ENCODE data around the gene ZNF784. TPM values are rescaled to one million over a fixed set of nuclear protein-coding genes. Genes with fewer than 3 reads are reported as not detected.
A peak's percentile ranks its signal among the peaks of the same experiment; 100 is the strongest.

Gene ZNF784
- total and polyA plus RNA-seq, 9 of the 15 experiments (the other 6 are each of a cell fraction or from before 2014, with no cell fraction given), result 0.14 to 6.1 (median 2.1) TPM

DNA sequence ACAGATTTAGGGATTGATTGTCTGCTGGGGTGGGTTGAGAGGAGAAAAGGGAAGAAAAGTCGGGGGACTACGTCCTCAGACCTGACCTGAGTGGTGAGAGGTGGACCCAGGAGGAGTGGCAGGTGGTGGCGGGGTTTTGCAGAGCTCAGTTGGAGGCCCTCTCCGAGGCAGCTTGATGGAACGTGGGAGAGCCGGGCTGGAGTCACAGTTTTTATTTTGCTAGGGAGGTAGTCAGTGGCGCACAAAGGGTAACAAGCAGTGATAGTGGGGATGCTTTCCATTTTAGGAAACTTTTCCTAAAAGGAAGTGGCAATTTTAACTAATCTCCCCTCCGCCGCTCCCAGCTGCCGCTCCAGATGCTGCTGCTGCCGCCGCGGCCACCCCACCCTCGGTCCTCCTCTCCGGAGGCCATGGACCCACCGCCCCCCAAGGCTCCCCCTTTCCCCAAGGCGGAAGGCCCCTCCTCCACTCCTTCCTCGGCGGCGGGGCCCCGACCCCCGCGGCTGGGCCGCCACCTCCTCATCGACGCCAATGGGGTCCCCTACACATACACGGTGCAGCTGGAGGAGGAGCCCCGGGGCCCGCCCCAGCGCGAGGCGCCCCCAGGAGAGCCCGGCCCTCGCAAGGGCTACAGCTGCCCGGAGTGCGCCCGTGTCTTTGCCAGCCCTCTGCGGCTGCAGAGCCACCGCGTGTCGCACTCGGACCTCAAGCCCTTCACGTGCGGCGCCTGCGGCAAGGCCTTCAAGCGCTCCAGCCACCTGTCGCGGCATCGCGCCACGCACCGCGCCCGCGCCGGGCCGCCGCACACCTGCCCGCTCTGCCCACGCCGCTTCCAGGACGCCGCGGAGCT is 18.0 kb upstream of the ZNF784 start:
- Histone ChIP-seq H3K27me3 (ENCODE audit: control insufficient read depth in 2 of 2, insufficient read depth in 2 of 2, low read length in 2 of 2) (no peaks in the 10 kb centered on the region), H3K9me3 (replicated peaks; ENCODE audit: control insufficient read depth, insufficient read depth, low read depth, low read length) (no peaks in the 10 kb centered on the region), H3K4me3 (peak overlapping the region; percentile 94), H3K4me2 (ENCODE audit: insufficient read depth, low read length) (peak overlapping the region; percentile 91), H4K20me1 (replicated peaks; ENCODE audit: control insufficient read depth, insufficient read depth, low read length) (no peaks in the 10 kb centered on the region), H3K9me1 (ENCODE audit: control insufficient read depth, insufficient read depth, low read length) (no peaks in the 10 kb centered on the region), H3K36me3 (ENCODE audit: control insufficient read depth, insufficient read depth, low read length) (peaks cover 36% of the 10 kb centered on the region; the same call in 2 of the 3 replicates), H3K79me2 (ENCODE audit: control insufficient read depth, insufficient read depth, low read length) (peaks cover 80% of the 10 kb centered on the region), H3K27ac (ENCODE audit: extremely low read depth, low read depth, low read length) (peak overlapping the region; percentile 74; the same call in 2 of the 3 replicates), H3K4me1 (replicated peaks in 1 of 2; ENCODE audit: control insufficient read depth in 2 of 2, insufficient read depth in 2 of 2, low read length in 2 of 2) (peaks cover 41 to 65% of the 10 kb centered on the region in 2 experiments), H3K9ac (ENCODE audit: insufficient read depth in 1 of 2, low read depth in 2 of 2, low read length in 2 of 2) (peak overlapping the region; percentile 88 to 98; a peak in 3 of 4 replicates), H2AFZ (ENCODE audit: low read depth, low read length) (no peak overlapping the region)
- in situ Hi-C loops (cut with MboI) (loop anchor here (25.0 kb wide), 2 partner anchors 505 to 670 kb away; partner anchors contain the start of genes TNNT1 and ZSCAN5A), intact Hi-C loops (cut with micrococcal nuclease) (no loop called here)
- ATAC-seq, result no peak
- POLR2A ChIA-PET, result interaction anchor here (0.6 to 2.3 kb wide), 2 partner anchors 12 to 475 kb away, joined by 3 to 8 read pairs; partner anchors contain the start of gene U2AF2
- BruUV-seq (replicated peaks), result TSS peak; percentile 25
- CTCF ChIA-PET (ENCODE audit: low intra/inter-chr PET ratio), result interaction anchor here (0.6 kb wide), 1 partner anchor 682 kb away, joined by 6 read pairs; no protein-coding TSS in a partner anchor
- 17% methylated on average over 30 of the region's 65 CpGs for WGBS (ENCODE audit: insufficient coverage, low coverage, missing lambda C conversion rate)
- FAIRE-seq, result peak; percentile 40
- DNase-seq (ENCODE audit: extremely low read depth in 1 of 4, low spot score in 3 of 4), result peak in 2 of 4 experiments; percentile 28 to 53
- TF ChIP-seq FOXK1 (CRISPR knock-in tag; IDR thresholded peaks at IDR 0.05; ENCODE audit: borderline replicate concordance) (no peak), ZNF778 (CRISPR knock-in tag; IDR thresholded peaks at IDR 0.05) (no peak), ZBTB9 (CRISPR knock-in tag; IDR thresholded peaks at IDR 0.05) (no peak), CCNT2 (IDR thresholded peaks at IDR 0.05; ENCODE audit: borderline replicate concordance, extremely low read depth, insufficient read length, low read depth, low read length) (peak; percentile 28), CHD1 (IDR thresholded peaks at IDR 0.05; ENCODE audit: low read length) (no peak), ZNF217 (CRISPR knock-in tag; IDR thresholded peaks at IDR 0.05) (no peak), EP300 (IDR thresholded peaks at IDR 0.05; ENCODE audit: low read length) (no peak), ILK (tag; IDR thresholded peaks at IDR 0.05; ENCODE audit: borderline replicate concordance, low read depth) (no peak), HMGN3 (IDR thresholded peaks at IDR 0.05; ENCODE audit: borderline replicate concordance, extremely low read depth, insufficient read length, low read depth, low read length) (peak; percentile 13), CBX1 (IDR thresholded peaks at IDR 0.05; ENCODE audit: low read depth) (0 out of 2 replicates have a peak, but pooled peaks have one; percentile 15)
- TF ChIP-seq, protein P1, sequence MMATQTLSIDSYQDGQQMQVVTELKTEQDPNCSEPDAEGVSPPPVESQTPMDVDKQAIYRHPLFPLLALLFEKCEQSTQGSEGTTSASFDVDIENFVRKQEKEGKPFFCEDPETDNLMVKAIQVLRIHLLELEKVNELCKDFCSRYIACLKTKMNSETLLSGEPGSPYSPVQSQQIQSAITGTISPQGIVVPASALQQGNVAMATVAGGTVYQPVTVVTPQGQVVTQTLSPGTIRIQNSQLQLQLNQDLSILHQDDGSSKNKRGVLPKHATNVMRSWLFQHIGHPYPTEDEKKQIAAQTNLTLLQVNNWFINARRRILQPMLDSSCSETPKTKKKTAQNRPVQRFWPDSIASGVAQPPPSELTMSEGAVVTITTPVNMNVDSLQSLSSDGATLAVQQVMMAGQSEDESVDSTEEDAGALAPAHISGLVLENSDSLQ (IDR thresholded peaks at IDR 0.05), result peak; percentile 10; the same call in 1 of the 2 replicates

All from K562 (cell line).